Astrocyte (in vitro differentiated cells and primary cell): ENCODE results near the gene GABPB1. TPM values are rescaled to one million over a fixed set of nuclear protein-coding genes. Genes with fewer than 3 reads are reported as not detected.

Experiments
- DNase-seq: peaks from one replicate; pipeline ENCODE4 v3.0.0-alpha.2; 2010; ENCODE audit warnings: low read depth
- FAIRE-seq: peaks from 2 replicates; lab custom pipeline; 2011; peaks lifted over from hg19 to GRCh38; lab: Jason Lieb, UNC
- H2AFZ ChIP-seq: 2 replicates; pipeline ENCODE4 v1.6.0; 2012; ENCODE audit warnings: low read depth, low read length, inconsistent platforms
- H3K27ac ChIP-seq: 2 replicates; pipeline ENCODE4 v1.5.1; 2011; ENCODE audit warnings: low read depth, low read length, inconsistent platforms
- H3K27me3 ChIP-seq: 2 replicates; pipeline ENCODE4 v1.6.0; 2011; ENCODE audit warnings: low read length, inconsistent platforms; ENCODE audit not compliant: insufficient read depth
- H3K36me3 ChIP-seq: 2 replicates; pipeline ENCODE4 v1.5.1; 2011; ENCODE audit warnings: low read length, inconsistent platforms; ENCODE audit not compliant: insufficient read depth
- H3K4me1 ChIP-seq: 2 replicates; pipeline ENCODE4 v1.5.1; 2011; ENCODE audit warnings: low read length, inconsistent platforms; ENCODE audit not compliant: insufficient read depth
- H3K4me2 ChIP-seq: 2 replicates; pipeline ENCODE4 v1.6.0; 2012; ENCODE audit warnings: low read length, inconsistent platforms
- H3K4me3 ChIP-seq: 2 replicates; pipeline ENCODE4 v1.5.1; 2011; ENCODE audit warnings: low read depth, mild to moderate bottlenecking, low read length, inconsistent platforms; ENCODE audit not compliant: insufficient read depth
- H3K79me2 ChIP-seq: 2 replicates; pipeline ENCODE4 v1.6.0; 2012; ENCODE audit warnings: mild to moderate bottlenecking, low read length, inconsistent platforms; ENCODE audit not compliant: insufficient read depth
- H3K9ac ChIP-seq: 2 replicates; pipeline ENCODE4 v1.6.0; 2012; ENCODE audit warnings: mild to moderate bottlenecking, low read length, inconsistent platforms
- H3K9me3 ChIP-seq: 2 replicates; pipeline ENCODE4 v1.5.1; 2012; ENCODE audit warnings: low read depth, mild to moderate bottlenecking, low read length, inconsistent platforms; ENCODE audit not compliant: insufficient read depth
- H4K20me1 ChIP-seq: 2 replicates; pipeline ENCODE4 v1.6.0; 2012; ENCODE audit warnings: low read length, inconsistent platforms; ENCODE audit not compliant: insufficient read depth
- H3K27ac Mint-ChIP-seq: one replicate; pipeline ENCODE4 v1.8.0; 2021; ENCODE audit warnings: mild to moderate bottlenecking, mixed read lengths; ENCODE audit not compliant: unreplicated experiment
- H3K27me3 Mint-ChIP-seq: one replicate; pipeline ENCODE4 v1.8.0; 2021; ENCODE audit warnings: low read depth, mixed read lengths; ENCODE audit not compliant: unreplicated experiment
- H3K36me3 Mint-ChIP-seq: one replicate; pipeline ENCODE4 v1.8.0; 2021; ENCODE audit warnings: low read depth, mixed read lengths; ENCODE audit not compliant: unreplicated experiment
- H3K4me1 Mint-ChIP-seq: one replicate; pipeline ENCODE4 v1.8.0; 2021; ENCODE audit warnings: low read depth, mixed read lengths; ENCODE audit not compliant: unreplicated experiment
- H3K4me3 Mint-ChIP-seq: one replicate; pipeline ENCODE4 v1.8.0; 2021; ENCODE audit warnings: mild to moderate bottlenecking, moderate library complexity, mixed read lengths; ENCODE audit not compliant: unreplicated experiment
- H3K9me3 Mint-ChIP-seq: one replicate; pipeline ENCODE4 v1.8.0; 2021; ENCODE audit warnings: mild to moderate bottlenecking, mixed read lengths; ENCODE audit not compliant: unreplicated experiment
- EZH2 ChIP-seq: IDR thresholded peaks from 2 replicates; pipeline ENCODE4 v1.6.1; 2012; ENCODE audit warnings: mild to moderate bottlenecking, low read length, inconsistent platforms; ENCODE audit not compliant: insufficient read depth
- total RNA-seq: library from RNA; stranded (reverse); gene quantifications from 2 replicates; pipeline ENCODE4 v1.2.1, GENCODE V29; 2021
- TF ChIP-seq, protein P1 (sequence below): IDR thresholded peaks from 2 replicates; pipeline ENCODE4 v1.5.1; 2011; ENCODE audit warnings: low read depth, mild to moderate bottlenecking, inconsistent platforms, low read length, moderate library complexity; ENCODE audit not compliant: insufficient read depth

GABPB1 gene
- total RNA-seq, 1 donor from 2014 or later = 33.5 TPM

DNA sequence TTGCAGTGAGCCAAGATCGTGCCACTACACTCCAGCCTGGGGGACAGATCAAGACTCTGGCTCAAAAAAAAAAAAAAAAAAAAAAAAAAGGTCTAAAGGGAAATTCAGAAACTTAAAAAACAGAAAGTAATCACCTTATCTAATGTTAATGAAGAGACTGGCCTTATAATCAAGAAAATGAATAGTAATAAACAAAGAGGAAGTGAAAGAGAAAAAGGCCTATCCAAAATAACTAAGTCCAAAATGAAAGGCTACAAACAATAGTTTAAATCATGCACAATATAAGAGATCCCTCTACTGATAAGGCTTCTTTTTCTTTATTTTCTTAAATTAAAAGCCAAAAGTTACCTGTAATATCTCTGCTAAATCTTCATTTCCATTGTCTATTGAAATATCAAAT, 52.4 kb downstream of the GABPB1 start:
- H3K4me3 ChIP-seq = no peak overlapping the region
- no peaks in the 10 kb centered on the region for H3K79me2 ChIP-seq
- no peaks in the 10 kb centered on the region for H3K27me3 Mint-ChIP-seq
- peaks cover 9% of the 10 kb centered on the region for H3K36me3 ChIP-seq
- H3K4me3 Mint-ChIP-seq = no peak overlapping the region
- no peak overlapping the region for H3K27ac Mint-ChIP-seq
- DNase-seq (no peak), FAIRE-seq (no peak)
- H3K4me1 ChIP-seq = no peaks in the 10 kb centered on the region
- H2AFZ ChIP-seq = no peak overlapping the region
- H3K9me3 Mint-ChIP-seq = peaks cover 3% of the 10 kb centered on the region
- H3K4me2 ChIP-seq = no peak overlapping the region
- no peaks in the 10 kb centered on the region for H3K27me3 ChIP-seq
- no peaks in the 10 kb centered on the region for H3K4me1 Mint-ChIP-seq
- TF ChIP-seq EZH2 = no peak
- TF ChIP-seq, protein P1, sequence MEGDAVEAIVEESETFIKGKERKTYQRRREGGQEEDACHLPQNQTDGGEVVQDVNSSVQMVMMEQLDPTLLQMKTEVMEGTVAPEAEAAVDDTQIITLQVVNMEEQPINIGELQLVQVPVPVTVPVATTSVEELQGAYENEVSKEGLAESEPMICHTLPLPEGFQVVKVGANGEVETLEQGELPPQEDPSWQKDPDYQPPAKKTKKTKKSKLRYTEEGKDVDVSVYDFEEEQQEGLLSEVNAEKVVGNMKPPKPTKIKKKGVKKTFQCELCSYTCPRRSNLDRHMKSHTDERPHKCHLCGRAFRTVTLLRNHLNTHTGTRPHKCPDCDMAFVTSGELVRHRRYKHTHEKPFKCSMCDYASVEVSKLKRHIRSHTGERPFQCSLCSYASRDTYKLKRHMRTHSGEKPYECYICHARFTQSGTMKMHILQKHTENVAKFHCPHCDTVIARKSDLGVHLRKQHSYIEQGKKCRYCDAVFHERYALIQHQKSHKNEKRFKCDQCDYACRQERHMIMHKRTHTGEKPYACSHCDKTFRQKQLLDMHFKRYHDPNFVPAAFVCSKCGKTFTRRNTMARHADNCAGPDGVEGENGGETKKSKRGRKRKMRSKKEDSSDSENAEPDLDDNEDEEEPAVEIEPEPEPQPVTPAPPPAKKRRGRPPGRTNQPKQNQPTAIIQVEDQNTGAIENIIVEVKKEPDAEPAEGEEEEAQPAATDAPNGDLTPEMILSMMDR = no peak
- no peak overlapping the region for H3K9ac ChIP-seq
- H3K36me3 Mint-ChIP-seq = peaks cover 13% of the 10 kb centered on the region
- no peaks in the 10 kb centered on the region for H4K20me1 ChIP-seq
- H3K9me3 ChIP-seq = no peaks in the 10 kb centered on the region
- no peak overlapping the region for H3K27ac ChIP-seq

DNA sequence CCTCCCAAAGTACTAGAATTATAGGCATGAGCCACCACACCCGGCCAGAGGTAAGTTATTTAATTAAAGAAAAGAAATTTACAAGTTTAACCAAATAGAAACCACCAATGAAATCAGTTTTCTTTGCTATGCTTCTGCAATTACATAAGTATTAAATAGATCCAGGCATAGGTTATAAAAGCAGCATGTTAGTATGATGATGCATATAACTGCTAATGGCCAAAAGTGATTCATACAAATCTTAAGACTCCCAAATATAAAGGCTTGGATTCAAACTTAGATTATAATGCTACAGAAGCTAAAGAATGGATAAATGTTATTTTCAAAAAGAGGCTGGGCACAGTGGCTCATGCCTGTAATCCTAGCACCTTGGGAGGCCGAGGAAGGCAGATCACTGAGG, 56.7 kb downstream of the GABPB1 start:
- no peak overlapping the region for H3K4me3 ChIP-seq
- no peaks in the 10 kb centered on the region for H3K9me3 ChIP-seq
- no peak overlapping the region for H3K27ac ChIP-seq
- H3K9ac ChIP-seq = no peak overlapping the region
- H3K79me2 ChIP-seq = no peaks in the 10 kb centered on the region
- no peak overlapping the region for H2AFZ ChIP-seq
- DNase-seq (no peak), FAIRE-seq (no peak)
- Mint-ChIP-seq H3K4me1 (no peaks in the 10 kb centered on the region), H3K36me3 (peaks cover 3% of the 10 kb centered on the region), H3K9me3 (no peaks in the 10 kb centered on the region), H3K4me3 (no peak overlapping the region), H3K27me3 (no peaks in the 10 kb centered on the region), H3K27ac (no peak overlapping the region)
- peaks cover 6% of the 10 kb centered on the region for H3K36me3 ChIP-seq
- H4K20me1 ChIP-seq = no peaks in the 10 kb centered on the region
- H3K27me3 ChIP-seq = no peaks in the 10 kb centered on the region
- H3K4me2 ChIP-seq = no peak overlapping the region
- TF ChIP-seq, protein P1 = no peak
- no peak for TF ChIP-seq EZH2
- no peaks in the 10 kb centered on the region for H3K4me1 ChIP-seq

DNA sequence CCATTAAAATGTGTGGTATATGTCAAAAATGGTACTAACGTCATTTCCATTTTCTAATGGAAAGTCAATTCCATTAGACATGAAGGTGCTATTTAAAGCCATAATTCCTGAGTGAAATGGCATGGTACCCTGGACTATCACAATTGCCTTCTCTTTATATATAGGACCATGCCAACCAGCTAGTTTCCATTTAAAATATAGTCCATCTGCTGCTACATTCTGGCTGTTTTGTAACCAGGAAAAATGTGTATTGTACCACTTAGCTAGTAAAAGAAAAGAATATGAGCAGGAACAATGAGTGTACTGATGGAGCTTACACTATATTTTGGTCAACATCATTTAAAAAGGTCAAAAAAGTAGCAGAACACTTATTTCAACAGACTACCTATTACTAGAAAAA, 59.0 kb downstream of the GABPB1 start:
- DNase-seq (no peak), FAIRE-seq (no peak)
- Histone ChIP-seq H3K27ac (no peak overlapping the region), H3K4me2 (no peak overlapping the region), H3K4me3 (no peak overlapping the region), H3K9ac (no peak overlapping the region), H3K4me1 (no peaks in the 10 kb centered on the region), H2AFZ (no peak overlapping the region), H3K36me3 (peaks cover 4% of the 10 kb centered on the region), H3K79me2 (no peaks in the 10 kb centered on the region), H3K9me3 (no peaks in the 10 kb centered on the region), H3K27me3 (no peaks in the 10 kb centered on the region), H4K20me1 (no peaks in the 10 kb centered on the region)
- TF ChIP-seq EZH2 = no peak
- TF ChIP-seq, protein P1 = no peak
- Mint-ChIP-seq H3K27ac (no peak overlapping the region), H3K27me3 (no peaks in the 10 kb centered on the region), H3K4me3 (no peak overlapping the region), H3K9me3 (no peaks in the 10 kb centered on the region), H3K4me1 (no peaks in the 10 kb centered on the region), H3K36me3 (peaks cover 3% of the 10 kb centered on the region)
